ENCODE data around the gene SMYD1.

Gene SMYD1

DNA sequence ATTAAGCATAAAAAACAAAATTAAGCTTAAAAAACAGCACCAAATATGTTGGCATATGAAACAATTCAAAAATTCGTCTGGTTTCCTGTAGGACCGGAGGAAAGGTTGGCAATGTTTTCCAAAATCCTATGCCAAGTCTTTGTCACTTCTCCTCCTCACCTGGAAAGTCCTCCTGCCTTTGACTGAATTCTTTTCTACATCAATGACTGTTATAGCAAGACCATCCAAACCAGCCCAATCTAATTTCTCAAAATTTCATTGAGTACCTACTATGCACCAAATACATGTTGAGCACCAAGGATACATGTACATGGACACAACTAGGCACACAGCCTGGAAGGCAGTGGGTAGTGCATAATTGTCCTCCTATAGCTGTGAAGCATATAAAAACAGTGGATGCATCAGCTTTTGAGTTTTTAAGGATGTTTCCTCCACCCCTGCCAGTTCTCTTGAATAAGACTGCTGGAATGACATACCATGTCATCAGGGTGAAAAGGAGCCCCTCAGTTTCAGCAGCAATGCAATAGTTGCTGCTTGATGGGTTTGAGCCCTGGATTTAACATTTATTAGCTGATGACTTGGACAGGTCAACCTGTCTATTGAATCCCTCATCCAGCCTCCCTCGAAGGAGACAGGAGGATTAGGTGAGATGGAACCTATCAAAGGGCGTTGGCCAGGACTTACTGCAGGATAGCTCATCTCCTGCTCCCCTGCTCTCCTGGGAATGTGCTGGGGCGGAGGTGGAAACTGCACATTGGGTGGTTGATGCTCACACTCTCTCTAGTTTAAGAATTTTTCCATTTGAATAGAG lies 55.7 kb downstream of the SMYD1 start:
- no peak for DNase-seq (ENCODE audit: low read depth)

DNA sequence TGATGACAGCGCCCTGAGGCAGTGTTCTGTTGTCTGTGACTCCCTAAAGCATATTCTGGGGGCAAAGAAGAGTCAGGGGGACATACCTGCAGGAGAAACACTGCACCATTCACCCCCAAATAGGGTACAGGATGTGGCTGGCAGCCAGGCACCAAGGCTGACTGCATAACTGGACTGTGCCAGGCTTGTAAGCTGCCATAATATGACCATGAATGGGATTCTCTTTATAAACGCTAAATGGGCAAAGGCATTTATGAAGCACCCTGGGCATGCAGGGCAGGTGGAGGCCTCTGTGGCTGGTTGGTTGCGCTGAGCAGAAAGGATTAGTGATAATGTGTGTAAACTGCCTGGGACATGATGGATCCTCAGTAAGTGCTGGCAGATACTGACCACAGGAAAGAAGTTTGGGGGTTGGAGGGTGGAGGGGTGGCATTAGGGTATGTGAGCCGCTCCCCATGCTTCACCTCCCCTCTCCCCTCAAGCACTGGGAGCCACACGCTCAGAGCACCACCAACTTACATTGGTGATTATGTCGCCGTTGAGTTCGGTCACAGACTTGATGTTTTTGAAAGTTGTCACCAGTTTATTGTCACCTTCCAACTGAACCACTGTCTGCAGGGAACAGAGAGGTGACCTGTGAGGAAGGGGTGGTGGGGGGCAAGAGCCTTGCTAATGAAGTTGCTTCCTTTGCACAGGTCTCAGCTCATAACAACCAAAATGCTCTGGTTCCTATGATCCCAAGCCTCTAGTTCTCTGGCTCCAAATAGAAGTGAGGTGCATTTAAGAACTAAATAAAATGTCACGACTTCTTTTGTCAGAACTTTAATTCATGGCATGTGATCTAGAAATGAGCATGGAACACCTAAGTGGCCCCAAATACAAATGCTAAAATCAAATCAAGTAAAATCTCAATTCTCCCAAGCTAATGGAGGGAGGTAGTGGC lies 56.6 kb downstream of the SMYD1 start:
- DNase-seq (ENCODE audit: low read depth): no peak

DNA sequence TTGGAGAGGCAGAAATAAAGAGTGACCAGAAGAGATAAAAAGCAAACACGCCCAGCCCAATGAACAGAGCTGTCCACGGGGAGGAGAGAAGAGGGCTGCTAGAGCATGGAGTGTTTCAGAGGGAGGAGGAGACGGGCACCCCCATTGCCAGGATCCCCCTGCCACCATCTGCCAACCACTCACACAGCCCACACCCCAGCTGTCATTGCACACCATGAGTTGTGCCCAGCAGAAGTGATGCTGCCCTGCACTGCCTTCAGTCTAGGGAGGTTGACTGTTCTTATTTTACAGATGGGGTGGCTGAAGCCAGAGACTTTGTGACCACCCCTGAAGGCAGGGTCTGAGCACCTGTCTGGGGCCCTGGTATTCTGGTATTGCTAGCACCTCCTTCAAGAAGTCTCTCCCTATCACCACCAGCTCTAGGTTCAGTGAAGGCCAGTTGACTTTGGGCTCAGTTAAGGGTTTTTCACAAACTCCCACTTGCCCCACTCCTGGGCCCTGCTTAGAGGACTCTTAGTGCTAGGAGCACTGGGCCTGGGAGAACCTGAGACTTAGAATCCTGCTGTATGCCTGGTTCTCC lies 57.8 kb downstream of the SMYD1 start:
- no peak for DNase-seq (ENCODE audit: low read depth)

DNA sequence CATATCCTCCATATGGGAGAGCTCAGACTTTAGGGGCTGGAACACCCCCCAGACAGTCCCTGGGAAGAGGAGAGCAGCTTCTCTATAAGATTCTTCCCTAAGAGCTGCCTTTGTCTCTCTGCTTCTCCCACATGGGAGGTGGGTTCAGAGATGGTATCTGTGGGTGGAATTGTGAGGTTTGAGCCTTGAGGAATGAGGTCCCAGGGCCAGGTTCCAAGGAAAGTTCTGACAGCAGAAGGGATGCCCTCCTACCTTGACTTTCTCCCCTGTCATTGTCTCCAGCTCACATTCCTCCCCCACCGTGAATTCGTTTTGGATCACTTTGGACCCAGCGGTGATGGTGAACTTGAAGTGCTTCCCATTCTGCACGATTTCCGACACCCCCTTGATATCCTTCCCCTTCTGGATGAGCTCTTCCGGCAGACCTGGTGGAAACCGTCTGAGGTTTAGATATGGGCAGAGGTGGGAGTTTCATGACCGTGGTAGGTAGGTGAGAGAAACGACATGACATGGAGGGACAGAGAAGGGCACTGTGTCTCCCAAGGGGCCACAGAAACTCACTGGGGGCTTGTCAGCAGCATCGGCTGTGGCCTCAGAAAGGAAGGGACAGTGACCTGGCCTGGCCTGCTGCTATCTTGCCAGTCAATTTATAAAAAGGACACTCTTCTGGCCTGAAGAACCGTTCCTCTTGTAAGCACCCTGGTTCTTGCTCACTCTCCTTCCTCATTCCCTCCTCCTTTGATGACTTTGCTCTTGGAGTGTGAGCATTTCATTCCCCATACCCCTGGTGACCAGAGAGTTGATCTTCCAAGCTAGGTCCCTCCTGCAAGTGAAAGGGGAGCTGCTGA lies 58.5 kb downstream of the SMYD1 start:
- no peak for DNase-seq (ENCODE audit: low read depth)

GRCh38 chr2:88126772-88127637 lies 59.4 kb downstream of the SMYD1 start:
- no peak for DNase-seq (ENCODE audit: low read depth)

DNA sequence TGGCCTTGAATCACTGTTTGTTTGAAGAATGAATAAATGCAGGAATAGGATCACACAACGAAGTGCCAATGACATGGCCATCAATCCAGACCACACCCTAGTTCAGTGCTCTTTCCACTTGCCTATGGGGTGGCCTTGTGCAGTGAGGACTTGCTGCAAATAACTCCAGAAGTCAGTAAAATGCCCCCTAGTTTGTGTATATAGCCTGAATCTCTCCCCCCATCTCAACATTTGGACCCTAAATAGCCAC lies 59.9 kb downstream of the SMYD1 start:
- no peak for DNase-seq (ENCODE audit: low read depth)

GRCh38 chr2:88127888-88128653 lies 60.4 kb downstream of the SMYD1 start, which contains the start of gene FABP1:
Gene FABP1 (minus strand): TSS chr2:88128062. CDS start chr2:88128017, 45 bp downstream.
- DNase-seq (ENCODE audit: low read depth): no peak

GRCh38 chr2:88128654-88129312 lies 61.2 kb downstream of the SMYD1 start:
- no peak for DNase-seq (ENCODE audit: low read depth)

- no peak for DNase-seq (ENCODE audit: low read depth)
These were observed 61.8 kb downstream of the SMYD1 start for GRCh38 chr2:88129313-88129959.

GRCh38 chr2:88131201-88131998 lies 63.8 kb downstream of the SMYD1 start:
- DNase-seq (ENCODE audit: low read depth): no peak

GRCh38 chr2:88131999-88132368 lies 64.4 kb downstream of the SMYD1 start:
- no peak for DNase-seq (ENCODE audit: low read depth)

- DNase-seq (ENCODE audit: low read depth): no peak
These were observed 66.2 kb downstream of the SMYD1 start for GRCh38 chr2:88133875-88134274.

DNA sequence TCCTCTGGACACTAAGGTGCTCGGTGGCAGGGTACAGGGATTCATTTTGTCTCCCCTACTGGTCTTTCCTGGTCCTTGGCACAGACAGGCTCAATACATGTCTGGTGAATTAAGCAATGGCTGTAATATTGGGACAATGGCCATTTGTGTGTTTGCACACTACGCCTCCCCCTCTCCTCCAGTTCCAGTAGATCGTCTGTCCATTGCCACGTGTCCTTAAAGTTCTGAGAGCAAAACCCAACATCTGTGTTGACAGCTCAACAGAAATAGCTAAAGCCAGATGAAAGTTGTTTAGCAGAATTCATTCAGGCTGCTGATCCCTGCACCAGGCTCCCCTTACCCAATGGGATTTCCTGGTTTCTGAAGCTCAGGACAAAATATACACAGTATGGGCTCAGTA lies 69.2 kb downstream of the SMYD1 start:
- no peak for DNase-seq (ENCODE audit: low read depth)

DNA sequence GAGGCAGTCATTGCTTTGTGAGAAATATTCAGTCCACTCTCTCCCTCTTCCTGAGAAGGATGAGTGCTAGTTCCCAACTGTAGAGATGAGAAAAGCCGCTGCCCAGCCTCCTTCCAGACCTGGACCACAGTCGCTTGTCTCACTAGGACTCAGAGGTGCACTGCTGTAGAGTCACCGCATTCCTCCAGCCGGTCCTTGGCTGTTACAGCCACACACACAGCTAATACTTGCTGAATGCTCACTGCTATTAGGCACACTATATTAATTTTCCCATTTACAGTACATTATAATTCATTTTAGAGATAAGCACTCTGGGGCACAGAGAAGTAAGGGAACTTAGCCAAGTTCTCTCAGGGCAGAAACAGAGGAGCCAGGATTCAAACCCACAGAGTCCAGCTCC lies 70.2 kb downstream of the SMYD1 start:
- no peak for DNase-seq (ENCODE audit: low read depth)

DNA sequence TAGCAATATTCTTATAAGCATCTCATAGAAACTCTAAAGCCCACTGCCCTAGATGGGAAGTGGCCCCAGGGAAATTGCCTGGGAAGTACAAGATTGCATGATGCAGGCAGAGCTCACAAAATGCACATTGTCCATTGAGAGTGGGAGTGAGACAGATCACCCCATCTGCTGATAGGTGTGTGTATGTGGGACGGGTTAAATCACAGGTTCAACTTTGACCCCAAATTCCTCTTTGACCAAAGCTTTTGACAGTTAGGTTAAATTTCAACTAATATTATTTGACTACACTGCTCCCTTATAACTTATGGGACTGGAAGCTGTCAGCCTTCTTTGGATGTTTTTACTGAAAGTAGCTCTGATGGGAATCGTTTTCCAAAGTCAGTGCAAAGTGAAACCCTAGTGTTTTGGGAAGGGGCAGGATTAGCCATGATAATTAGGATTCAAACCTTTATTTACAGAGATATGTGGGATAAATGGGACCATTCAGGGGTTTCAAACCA lies 71.6 kb downstream of the SMYD1 start:
- no peak for DNase-seq (ENCODE audit: low read depth)

DNA sequence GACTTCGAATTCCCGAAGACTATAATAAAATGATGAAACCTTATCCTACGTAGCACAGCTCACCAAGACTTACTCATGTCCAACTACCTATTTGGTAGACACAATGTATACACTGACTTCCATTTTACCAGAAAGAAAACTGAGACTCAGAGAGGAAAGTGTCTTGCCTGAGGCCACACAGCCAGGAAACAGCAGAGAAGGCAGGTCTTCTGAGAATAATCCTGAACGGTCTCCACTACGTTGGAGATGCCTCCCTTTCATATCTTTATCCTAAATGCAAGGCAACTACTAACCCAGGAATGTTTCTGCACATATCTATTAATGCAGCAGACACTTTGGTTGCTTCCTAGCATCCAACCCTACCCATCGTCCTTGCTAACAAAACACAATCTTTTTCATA lies 72.2 kb downstream of the SMYD1 start:
- no peak for DNase-seq (ENCODE audit: low read depth)

GRCh38 chr2:88141952-88142351 lies 74.3 kb downstream of the SMYD1 start:
- no peak for DNase-seq (ENCODE audit: low read depth)

DNA sequence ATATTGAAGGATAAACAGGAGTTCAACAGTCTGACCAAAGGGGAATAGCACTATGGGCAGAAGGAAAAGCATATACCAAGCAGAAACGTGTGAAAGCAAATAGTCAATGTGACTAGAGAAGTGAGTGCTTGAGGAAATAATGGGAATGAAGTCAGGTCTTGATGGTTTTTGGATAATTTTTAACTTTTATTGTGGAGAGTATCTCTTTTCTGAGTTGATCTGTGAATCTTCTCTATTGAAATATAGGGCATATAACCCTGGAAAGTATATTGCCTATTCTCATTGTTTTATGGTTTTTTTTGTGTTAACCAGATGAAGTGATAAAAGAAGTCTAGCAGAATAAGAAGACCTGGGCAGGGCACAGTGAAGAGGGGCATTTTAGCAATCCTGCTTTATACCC lies 76.6 kb downstream of the SMYD1 start:
- DNase-seq (ENCODE audit: low read depth): no peak

All from stimulated activated CD8-positive, alpha-beta memory T cell treated with anti-CD3 and anti-CD28 coated beads, Interleukin-7, amount 100 ng/mL, for 24 hours (primary cell).